ENCODE data around the gene SZT2.
"Not testable (repeated sequence)": the region's sequence is repeated elsewhere in the genome, so short reads cannot be mapped to it uniquely, and the experiment has no call there.

Gene SZT2

DNA sequence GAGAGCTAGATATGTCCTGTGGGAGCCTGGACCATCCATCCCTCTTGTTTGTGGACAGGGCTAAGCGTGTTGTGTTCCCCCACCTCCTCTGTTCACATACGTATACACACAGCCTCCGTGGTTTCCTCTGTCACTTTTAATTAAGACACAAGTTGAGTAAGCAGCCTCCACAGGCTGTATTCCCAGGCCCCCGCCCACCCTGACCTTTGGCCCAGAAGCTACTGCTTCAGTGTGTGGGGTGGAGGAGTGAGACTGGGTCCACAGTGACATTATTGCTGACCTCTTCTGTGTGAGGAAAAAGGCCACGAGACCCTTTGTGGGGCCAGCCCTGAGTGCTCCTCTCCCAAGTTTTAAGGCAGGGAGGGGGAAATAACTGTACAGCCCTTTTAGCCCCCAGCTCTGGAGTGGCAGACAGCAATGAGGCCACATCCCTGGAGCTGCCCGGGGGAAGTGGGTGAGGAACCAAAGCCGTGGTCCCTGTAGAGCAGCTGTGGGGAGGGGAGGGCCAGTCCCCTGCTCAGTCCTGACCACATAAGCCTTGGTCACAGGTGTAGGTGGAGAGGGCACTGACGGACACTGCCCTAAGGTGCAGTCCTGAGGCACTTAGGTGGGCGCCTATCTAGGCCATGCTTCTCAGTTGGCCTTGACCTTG is 26.3 kb upstream of the SZT2 start:
- DNase-seq, result no peak

DNA sequence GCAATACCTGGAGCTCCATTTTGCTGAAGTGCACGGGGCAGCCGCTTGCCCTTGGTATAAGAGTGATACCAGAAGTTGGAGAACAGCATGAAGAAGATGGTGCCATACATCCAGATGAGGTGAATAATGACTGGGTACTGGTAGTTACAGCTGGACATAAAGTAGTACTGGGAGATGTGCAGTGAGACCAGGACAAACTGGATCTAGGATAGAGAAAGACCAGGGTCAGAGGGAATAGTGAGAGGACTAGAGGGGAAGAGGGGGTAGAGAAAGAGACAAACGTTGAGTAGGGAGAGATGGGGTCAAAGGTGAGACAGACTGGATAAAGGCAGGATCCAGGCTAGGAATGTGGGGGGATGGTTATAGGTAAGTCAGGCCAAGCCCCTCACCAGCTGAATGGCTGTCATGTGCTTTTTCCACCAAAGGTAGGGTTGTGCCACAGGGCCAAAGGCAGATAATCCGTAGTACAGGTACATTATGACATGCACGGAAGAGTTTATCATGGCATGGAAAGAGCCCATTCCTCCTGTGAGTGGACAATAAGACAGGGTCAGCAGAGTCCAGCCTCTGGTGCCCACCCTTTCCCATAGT is 25.7 kb upstream of the SZT2 start:
- no peak for DNase-seq

DNA sequence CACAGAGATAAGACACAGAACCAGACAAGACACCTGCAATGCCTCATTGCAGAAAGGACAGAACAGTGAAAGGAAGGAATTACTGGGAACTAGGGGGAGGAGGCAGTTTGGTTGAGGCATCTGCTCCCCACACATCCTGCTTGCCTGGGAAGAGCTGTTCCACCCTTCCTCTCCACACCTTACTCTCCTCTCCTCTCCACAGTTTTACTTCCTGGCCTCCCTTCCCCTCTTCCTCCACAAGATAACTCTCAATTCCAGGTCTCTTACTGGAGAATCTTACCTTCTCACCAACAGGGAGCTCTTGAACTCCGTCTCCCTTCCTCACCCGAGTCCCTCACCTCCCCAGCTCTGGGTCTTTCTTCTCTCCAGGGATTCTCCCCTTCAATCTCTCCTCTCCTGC is 24.0 kb upstream of the SZT2 start:
- no peak for DNase-seq

DNA sequence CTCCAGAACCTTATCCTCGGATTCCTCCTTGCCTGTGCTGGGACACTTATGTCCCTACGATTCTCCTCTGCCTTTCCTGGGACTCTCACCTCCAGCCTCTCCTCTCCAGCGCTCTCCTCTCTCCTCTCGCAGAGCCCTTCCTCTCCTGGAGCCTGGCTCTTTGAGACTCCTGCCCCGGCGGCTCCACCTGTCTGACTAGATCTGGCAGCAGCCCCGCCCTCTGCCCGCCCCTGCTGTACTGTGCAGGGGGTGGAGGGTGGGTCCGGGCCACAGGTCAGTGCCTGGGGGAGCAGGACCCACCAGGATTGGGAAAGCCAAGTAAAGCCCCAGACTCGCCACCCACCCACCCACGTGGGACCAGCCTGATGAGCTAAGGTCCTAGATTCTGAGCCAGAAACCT is 23.5 kb upstream of the SZT2 start:
- DNase-seq, result no peak

DNA sequence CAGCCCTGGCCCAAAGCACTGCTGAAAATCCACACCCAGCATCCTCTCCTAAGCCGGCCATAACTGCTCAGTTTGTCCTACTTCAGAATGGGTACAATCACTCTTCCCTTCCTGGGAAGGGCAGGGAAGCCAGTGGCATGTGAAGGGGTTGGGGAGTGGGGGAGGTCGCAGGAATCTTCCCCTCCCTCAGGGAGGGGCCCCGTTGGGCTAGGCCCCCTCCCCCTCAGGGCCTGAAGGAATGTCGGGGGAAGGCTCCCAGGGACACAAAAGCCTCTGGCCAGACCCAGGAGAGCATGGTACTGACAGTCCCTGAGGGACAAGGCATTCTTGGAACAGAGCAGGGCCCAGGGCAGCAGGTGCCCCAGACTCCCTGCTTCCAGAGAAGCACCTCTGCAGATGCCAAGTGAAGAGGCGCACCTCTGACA is 23.1 kb upstream of the SZT2 start:
- no peak for DNase-seq

DNA sequence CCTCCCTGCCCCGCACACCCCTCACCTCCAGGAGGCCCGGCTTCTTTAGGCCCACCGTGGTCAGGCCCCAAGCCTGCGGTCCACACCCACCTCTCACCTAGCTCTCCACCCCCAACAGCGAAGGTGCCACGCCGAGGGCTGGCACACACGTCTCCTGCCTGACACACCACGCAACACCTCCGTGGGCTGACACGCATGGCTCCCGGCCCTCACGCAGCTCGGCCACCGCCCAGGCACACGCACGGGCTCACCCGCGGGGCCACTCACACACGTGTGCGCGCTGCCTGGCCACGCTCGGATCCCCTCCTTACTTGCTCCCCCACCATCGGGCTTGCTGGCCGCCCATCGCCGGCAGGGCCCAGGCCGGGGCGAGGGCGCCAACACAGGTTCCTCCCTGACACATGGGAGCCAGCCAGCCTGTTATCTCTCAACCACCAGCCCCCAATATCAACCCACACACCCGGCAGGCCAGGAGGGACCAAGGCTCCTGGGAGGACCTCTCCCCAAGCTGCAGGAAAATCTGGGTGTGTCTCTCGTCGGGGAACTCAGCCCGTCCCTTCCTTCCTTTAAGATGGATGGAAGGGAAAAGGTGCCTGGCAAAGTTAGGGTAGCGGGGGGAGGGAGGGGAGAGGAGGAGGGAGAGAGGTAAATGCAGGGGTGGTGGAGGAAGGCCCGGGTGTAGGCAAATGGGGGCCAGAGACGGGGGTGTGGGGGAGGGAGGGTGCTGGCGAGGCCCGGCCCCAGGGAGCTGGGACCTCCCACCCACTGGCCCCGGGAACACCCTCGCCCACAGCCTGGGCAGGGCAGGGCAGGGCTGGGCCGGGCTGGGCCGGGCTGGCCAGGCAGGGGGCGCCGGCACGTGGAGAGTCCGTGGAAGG is 22.4 kb upstream of the SZT2 start:
- DNase-seq, result no peak

DNA sequence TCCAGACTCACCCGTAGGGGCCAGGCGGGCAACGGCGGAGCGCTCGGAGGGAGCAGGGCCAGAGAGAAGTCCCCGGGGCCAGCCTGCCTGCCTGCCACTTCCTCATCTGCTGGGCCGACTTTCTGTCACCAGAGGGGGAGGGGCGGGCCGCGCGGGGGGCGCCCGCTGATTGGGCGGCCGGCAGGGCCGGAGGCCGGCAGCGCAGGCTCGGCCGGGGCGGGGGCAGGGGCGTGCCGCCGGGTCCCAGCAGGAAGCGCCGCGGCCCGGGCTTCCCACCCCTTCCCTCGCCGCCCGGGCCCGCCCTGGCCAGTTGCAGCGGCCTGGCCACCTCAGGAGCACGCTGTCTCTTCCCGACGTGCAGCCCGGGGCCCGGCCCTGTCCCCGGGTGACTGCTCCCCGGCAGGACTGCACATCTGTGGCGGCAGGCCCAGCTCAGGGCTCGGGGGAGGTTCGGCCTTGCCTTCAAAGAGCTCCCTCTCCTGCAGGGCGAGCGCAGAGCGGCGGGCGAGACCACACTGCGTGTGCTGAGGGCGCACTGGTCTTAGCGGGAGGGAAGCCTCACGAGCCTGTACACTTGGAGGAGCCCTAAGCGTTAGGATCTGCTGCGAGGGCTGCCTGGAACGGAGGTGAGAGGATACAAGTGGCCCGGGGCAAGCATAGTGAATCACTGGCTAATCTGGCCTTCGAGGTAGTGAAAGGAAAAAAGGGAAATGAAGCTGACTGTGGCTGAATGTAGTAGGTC is 21.6 kb upstream of the SZT2 start, which contains the start of gene ELOVL1:
ELOVL1 (minus strand) TSS at position 108 of the 742 bp plus-strand sequence. CDS start 2,402 bp downstream, outside the sequence.
- DNase-seq, result peak; percentile 84

DNA sequence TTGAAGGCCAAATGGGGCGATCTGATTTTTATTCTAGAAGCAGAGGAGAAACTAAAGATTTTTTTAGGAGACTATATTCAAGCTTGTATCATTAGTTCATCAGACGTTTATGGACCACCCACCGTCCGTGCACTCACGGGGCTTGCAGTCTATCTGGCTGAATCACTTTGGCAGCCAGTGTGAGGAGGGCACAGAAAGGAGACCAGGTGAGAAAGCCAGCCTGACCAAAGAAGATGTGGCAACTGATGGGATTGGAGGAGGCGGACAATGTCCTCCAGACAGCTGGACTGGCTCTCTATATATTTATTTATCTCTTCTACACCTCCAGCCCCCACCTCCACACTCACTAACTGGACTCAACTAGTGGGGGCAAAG is 21.1 kb upstream of the SZT2 start:
- DNase-seq, result no peak

DNA sequence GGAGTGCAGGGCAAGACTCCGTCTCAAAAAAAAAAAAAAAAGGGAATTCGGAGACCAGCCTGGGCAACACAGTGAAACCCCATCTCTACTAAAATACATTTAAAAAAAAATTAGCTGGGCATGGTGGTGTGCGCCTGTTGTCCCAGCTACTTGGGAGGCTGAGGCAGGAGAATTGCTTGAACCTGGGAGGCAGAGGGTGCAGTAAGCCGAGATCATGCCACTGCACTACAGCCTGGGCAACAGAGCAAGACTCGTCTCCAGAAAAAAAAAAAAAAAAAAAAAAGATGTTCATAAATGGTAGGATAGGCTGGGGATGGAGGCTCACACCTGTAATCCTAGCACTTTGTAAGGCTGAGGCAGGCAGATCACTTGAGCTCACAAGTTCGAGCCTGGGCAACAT is 19.9 kb upstream of the SZT2 start:
- DNase-seq, result not testable (repeated sequence)

DNA sequence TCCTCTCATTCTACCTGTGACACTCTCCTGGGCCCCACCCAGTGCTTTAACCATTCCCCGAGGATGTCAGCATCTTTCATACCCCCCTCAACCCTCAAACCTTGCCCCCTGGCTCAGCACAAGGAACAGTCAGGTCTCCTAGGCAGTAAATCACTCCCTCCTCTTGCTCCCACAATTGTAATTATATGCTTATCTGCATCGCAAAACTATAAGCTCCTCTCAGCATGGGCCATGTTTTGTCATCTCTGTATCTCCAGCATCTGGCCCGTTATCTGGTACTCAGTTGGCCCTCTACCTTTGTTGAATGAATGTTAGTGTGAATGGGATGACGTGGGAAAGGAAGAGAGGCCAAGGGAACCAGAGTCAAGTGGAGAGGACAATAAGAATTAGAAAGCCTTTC is 19.1 kb upstream of the SZT2 start:
- DNase-seq, result no peak

DNA sequence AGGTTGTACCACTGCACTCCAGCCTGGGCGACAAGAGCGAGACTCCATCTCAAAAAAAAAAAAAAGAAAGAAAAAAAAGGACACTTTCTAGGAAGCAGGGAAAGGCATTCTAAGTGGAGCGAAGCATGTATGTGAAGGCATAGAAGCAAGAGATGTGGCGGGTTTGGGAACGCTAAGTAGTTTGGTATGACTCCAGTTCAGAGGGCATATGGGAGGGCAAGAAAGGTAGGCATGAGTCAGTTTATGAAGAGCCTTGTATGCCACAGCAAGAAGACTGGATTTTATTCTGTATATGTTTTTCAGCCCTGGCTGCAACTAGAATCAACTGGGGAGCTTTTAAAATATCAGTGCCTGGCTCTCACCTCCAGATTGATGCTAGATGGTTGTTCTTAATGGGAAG is 17.5 kb upstream of the SZT2 start:
- no peak for DNase-seq

DNA sequence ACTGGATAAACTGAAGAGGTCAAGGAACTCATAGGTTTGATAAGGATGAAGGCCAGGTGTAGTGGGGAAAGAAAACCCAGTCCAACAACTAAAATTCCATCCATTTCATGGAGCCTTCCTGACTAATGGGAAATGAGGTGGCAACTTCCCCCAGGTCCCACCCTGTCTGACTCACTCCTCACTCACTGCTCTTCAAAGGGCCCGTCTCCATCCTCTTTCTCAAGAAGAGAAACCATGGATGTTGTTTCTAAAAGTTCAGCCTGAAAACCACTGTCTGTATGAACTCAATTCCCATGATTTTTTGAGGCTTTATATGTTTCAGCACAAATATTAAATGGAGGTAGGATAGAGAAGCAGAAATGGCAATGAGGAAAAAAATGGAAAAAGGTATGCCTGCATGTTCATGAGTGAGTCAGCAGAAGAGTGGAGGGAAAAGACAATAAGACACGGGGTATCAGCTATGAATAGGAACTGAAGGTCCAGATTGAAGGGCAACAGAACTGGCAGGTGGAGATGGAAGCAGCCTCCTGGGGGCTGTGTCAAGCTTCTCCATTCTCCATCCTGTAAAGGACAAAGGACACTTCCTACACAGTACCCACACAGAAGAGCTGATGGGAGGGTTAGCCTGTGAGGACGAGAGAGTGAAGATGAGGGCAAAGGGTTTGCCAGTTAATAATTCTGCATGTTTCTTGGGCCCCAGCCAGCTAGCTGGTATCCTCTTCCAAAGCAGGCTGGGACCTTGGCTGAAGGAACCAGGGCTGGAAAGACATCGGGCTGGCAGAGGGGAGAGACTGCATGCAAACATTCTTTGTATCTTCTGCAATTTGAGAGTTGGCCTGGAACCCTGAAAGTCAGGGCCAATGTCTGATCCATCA is 16.4 kb upstream of the SZT2 start:
- DNase-seq, result no peak

DNA sequence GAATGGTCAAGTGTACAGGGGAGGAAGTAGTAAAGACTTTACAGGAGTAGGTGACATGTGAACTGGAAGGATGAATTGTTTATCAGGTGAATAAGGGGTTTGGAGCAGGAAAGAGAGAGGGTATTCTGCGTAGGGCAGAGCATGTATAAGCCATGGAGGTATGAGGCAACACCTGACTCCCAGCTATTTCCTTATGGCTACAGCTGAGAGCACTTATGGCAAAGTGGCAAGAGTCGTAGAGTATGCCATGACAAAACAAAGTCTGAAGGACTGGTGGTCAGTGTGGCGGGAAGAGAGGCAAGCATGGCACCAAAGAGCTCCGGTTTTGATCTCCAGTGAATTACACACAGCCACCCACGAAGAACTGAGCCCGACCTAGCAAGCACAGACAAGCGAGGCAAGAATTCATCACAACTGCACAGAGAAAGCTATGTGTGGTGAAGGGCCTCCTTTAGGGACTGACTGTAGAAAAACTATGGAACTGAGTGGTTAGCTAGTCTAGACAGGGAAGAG is 12.9 kb upstream of the SZT2 start:
- no peak for DNase-seq

DNA sequence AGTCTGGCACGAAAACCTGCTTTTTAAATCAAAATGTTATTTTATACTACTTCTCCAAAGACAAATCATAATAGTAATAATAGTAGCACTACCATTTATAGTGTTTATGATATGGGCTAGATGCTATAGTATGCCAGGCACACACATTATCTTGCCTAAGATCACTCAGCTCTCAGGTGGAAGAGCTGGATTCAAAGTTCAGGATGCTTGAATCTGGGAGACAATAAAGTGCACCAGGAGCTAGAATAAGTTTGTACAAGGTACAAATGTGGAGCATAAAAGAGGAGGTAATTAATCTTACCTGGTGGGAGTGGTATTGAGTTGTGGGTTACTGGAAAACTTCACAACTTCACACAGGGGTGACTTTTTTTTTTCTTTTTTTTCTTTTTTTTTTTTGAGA is 11.9 kb upstream of the SZT2 start:
- no peak for DNase-seq

DNA sequence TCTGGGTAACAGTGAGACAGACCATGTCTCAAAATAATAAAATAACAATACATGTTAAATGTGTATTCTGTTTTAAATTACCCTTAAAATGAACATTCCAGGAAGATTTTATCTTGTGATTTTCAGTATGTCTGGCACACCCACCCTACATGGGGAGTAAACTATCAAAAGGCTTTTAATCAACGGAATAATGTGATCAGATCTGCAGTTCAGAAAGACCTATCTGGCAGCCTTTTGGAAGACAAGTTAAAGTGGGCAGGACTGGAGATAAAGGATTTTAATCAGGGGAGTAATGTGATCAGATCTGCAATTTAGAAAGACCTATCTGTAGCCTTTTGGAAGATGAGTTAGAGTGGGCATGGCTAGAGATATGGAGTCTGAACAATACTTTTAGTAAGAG is 10.2 kb upstream of the SZT2 start:
- no peak for DNase-seq

DNA sequence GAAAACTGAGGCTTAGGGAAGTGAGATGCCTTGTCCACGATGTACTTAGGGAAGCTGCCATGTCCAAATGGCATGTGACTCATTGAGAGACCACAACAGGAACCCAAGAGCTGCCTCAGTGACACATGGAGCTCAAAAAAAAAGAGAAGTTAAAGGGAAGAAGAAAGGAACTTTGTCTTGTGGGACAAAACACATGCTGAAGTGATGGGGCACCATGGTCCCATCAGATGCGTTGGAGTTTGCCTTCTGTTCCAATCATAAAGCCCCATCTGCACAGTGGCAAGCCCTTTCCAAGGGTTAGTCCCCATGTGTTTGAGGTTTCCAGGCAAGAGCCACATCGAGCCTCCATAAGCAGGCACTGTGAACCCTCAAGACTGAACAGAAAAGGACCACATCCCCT is 8.1 kb upstream of the SZT2 start:
- no peak for DNase-seq

DNA sequence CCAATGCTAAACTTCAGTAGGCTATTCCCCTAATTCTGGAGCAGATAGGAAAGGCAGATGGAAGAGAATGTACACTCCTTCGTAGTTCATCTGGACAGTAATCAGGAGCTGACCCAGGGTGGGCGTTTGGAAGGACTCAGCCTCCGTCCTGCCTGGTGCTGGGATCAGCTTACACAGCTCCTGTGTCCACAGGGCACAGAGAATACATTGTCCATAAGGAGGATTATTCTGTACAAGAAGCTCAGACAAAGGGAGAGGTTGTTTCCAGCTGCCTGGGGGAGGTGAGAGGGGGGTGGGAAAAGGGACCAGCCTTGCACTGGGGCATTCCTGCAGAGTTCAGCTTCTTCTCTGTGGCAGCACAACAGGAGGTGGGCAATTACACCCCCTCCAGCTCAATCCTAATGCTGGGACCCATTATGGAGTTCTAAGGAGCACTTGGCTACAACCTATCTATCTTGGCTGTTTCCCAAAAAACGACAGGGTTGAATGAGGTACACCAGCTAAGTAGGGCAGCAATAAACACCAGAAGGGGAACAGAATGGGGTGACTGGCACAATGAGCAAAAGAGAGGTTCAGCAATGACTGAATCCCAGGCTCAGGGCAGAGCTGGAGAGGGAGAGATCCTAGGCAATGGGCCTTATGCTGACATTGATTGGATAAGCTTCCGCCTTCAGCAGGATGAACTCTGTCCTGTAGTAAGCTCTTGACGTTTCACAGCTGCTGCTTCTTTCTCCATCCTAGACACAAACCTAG is 7.5 kb upstream of the SZT2 start:
- DNase-seq, result no peak

DNA sequence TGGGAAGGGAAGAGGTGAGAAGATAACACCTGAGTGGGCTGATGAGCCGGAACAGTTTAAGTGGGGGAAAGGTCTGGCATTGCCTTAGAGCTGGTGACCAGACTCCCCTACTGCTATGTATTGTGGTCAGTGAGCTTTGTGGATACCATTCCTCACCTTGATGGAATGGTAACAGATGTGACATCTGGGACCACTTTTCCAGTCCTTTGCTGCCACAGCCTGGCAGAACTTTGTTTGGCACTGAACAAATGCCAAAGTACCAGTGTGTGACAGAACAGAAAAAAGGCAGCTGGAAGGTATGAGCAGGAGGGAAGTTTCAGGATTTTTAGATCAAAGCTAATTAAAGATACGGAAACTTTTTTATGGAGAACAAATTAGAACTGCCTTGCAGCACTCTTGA is 6.2 kb upstream of the SZT2 start:
- DNase-seq, result no peak

DNA sequence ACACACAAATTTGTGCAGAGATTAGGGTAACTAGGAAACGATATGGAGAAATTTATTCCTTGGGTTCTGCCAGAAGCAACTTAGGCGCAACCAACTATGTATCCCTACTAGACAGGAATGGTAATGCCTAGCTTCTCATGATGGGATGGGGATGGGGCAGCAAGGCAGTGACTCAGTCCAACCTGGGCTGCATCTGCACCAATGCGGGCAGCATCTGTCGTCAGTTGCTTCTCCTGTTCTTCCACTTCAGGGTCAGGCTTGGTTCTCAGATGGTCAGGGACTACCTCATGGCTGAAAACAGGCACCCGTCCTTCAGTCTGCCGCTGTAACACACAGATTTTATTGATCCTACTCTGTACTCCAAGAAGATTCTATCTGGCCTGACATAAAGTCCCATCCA is 3.0 kb upstream of the SZT2 start:
- no peak for DNase-seq

DNA sequence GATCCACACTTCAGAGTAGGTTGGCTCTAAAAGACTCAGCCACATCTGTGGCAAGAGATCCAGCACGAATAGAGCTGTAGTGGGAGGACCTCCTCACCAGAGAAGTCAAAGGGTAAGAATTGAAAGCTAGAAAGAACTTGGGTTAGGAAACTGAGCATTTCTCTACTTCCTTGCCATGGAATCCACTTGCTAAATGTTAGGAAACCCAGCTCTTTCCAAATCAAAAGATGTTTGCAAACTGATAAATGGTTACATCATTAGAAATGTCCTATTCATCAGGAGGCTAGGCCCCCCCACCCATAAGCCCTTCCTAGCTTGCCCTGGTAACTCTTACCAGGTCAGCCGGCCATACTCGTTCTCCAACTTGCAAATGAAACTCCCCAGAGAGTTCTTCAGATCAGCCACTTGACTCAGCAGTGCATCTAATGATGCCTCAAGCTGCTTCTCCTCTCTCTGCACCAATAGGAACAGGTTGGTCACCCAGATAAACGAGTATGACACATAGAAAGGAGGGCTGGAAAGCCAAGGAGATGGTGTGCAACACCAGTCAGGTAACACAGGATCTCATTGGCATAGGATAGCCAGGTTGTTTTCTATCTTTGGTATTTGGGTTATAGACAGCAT is 1.6 kb upstream of the SZT2 start:
- no peak for DNase-seq

DNA sequence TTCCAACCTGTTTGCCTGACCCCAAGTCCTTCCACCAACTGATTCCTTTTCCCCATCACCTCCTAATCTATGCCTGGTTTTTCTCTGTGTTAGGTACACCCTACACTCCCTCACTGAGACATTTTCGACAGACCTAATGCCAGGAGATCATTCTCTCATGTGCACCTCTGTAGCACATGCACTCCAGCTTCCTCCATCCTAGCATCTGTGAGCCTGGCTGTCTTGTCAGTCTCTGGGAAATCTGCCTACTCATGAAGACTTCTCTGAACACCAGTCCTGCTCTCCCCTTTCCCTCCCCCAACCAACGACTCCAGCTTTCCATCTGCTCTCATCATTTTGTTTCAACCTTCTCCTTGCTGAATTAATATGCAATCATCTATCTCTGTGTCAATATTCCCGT is 1.1 kb upstream of the SZT2 start:
- no peak for DNase-seq
